ENCODE results near the gene ASTL.

ASTL gene

GRCh38 chr2:96083989-96084857 lies 54.1 kb downstream of the ASTL start:
- Histone ChIP-seq H3K79me2 (ENCODE audit: insufficient read depth, low read depth) (no peaks in the 10 kb centered on the region), H3K27me3 (ENCODE audit: insufficient read depth, low read depth) (no peaks in the 10 kb centered on the region), H3K9ac (no peak overlapping the region), H3K27ac (no peak overlapping the region), H3K4me2 (no peak overlapping the region), H3K4me3 (IDR thresholded peaks at IDR 0.05; ENCODE audit: insufficient read depth, low read depth, low read length) (no peak overlapping the region), H2AFZ (ENCODE audit: low read depth) (no peak overlapping the region), H3K36me3 (ENCODE audit: insufficient read depth) (no peaks in the 10 kb centered on the region), H3K4me1 (ENCODE audit: low read depth, poor library complexity, severe bottlenecking) (no peaks in the 10 kb centered on the region), H4K20me1 (ENCODE audit: insufficient read depth) (no peaks in the 10 kb centered on the region)
- no peak for TF ChIP-seq CTCF (conservative IDR thresholded peaks at IDR 0.05; ENCODE audit: low read depth, low read length)

- H3K27ac ChIP-seq = no peak overlapping the region
- H3K4me3 ChIP-seq (IDR thresholded peaks at IDR 0.05; ENCODE audit: insufficient read depth, low read depth, low read length) = no peak overlapping the region
- no peaks in the 10 kb centered on the region for H3K4me1 ChIP-seq (ENCODE audit: low read depth, poor library complexity, severe bottlenecking)
- no peaks in the 10 kb centered on the region for H3K27me3 ChIP-seq (ENCODE audit: insufficient read depth, low read depth)
- H3K4me2 ChIP-seq = no peak overlapping the region
- no peak overlapping the region for H3K9ac ChIP-seq
- no peaks in the 10 kb centered on the region for H3K79me2 ChIP-seq (ENCODE audit: insufficient read depth, low read depth)
- no peak for TF ChIP-seq CTCF (conservative IDR thresholded peaks at IDR 0.05; ENCODE audit: low read depth, low read length)
- no peaks in the 10 kb centered on the region for H4K20me1 ChIP-seq (ENCODE audit: insufficient read depth)
- no peaks in the 10 kb centered on the region for H3K36me3 ChIP-seq (ENCODE audit: insufficient read depth)
- no peak overlapping the region for H2AFZ ChIP-seq (ENCODE audit: low read depth)
Measured at GRCh38 chr2:96083064-96083939, 55.0 kb downstream of the ASTL start.

- Histone ChIP-seq H3K4me3 (IDR thresholded peaks at IDR 0.05; ENCODE audit: insufficient read depth, low read depth, low read length) (no peak overlapping the region), H3K4me1 (ENCODE audit: low read depth, poor library complexity, severe bottlenecking) (no peaks in the 10 kb centered on the region), H3K27me3 (ENCODE audit: insufficient read depth, low read depth) (no peaks in the 10 kb centered on the region), H3K27ac (no peak overlapping the region), H4K20me1 (ENCODE audit: insufficient read depth) (no peaks in the 10 kb centered on the region), H3K4me2 (no peak overlapping the region), H3K36me3 (ENCODE audit: insufficient read depth) (no peaks in the 10 kb centered on the region), H2AFZ (ENCODE audit: low read depth) (no peak overlapping the region), H3K79me2 (ENCODE audit: insufficient read depth, low read depth) (no peaks in the 10 kb centered on the region), H3K9ac (no peak overlapping the region)
- no peak for TF ChIP-seq CTCF (conservative IDR thresholded peaks at IDR 0.05; ENCODE audit: low read depth, low read length)
Measured at GRCh38 chr2:96082211-96083063, 55.9 kb downstream of the ASTL start.

- no peak overlapping the region for H3K4me3 ChIP-seq (IDR thresholded peaks at IDR 0.05; ENCODE audit: insufficient read depth, low read depth, low read length)
- H3K9ac ChIP-seq = no peak overlapping the region
- no peaks in the 10 kb centered on the region for H3K36me3 ChIP-seq (ENCODE audit: insufficient read depth)
- no peak overlapping the region for H3K27ac ChIP-seq
- no peak for TF ChIP-seq CTCF (conservative IDR thresholded peaks at IDR 0.05; ENCODE audit: low read depth, low read length)
- no peaks in the 10 kb centered on the region for H3K79me2 ChIP-seq (ENCODE audit: insufficient read depth, low read depth)
- no peak overlapping the region for H2AFZ ChIP-seq (ENCODE audit: low read depth)
- H4K20me1 ChIP-seq (ENCODE audit: insufficient read depth) = no peaks in the 10 kb centered on the region
- no peaks in the 10 kb centered on the region for H3K27me3 ChIP-seq (ENCODE audit: insufficient read depth, low read depth)
- H3K4me2 ChIP-seq = no peak overlapping the region
- H3K4me1 ChIP-seq (ENCODE audit: low read depth, poor library complexity, severe bottlenecking) = no peaks in the 10 kb centered on the region
Measured at GRCh38 chr2:96081042-96081441, 57.3 kb downstream of the ASTL start.

Measured in KMS-11 (cell line).